SKM-1 treated with dmso at 0.1 percent for 144 hours (cell line): ENCODE measurements around the gene ARID5B.

Source experiments
- DNase-seq: peaks from one replicate; lab custom pipeline; 2025; ENCODE audit not compliant: unreplicated experiment; lab: John Stamatoyannopoulos, UW

Gene ARID5B

DNA sequence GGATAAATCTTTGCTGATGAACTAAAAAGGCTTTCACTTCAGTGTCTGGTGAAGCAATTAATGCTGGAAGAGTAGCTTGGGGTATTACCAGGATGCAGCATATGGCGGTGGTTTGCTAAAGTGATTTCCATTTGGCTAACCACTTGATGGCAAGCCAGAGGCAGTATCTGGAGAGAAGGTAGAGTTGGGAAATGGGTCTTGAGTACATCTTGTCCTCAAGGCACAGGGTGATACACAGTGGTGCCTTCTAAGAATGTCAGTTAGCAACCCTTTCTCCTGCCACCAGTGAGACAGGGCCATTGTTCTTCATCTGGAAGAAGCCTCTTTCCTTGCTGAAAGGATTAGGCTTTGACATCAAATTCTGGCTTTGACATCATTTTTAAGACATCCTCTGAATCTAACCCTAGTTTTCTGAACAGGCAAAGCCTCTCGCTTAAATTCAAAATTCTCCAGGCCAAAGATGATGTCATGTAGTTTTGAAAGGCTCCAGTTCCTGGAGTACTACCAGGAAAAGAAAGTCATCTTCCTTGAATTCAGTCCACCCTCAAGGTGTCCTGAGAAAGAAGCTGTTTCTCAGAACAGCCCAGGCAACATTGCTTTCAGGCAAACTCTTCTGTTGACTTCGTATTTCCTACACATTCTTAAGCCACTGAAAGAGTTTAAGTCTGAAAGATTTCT lies 162.4 kb downstream of the ARID5B start:
- DNase-seq, result no peak

DNA sequence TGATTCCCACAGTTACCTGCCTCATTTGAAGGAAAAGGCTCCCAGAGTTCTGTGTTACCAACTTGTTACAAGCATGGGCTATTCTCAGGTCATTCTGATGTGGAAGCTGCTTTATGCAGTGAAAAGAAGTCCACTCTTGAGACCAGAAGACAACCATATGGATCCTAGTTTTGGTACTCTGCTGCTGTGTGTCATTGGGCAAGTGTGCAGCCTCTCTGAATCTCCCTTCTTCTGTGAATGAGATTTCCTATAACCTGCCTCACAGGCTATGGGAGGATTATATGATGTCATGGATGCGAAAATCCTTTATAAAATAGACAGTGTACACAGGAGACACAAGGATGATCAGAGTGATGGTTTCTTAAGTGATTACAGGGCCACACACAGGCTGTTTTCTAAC lies 166.1 kb downstream of the ARID5B start:
- DNase-seq, result no peak

- no peak for DNase-seq
These were observed 167.0 kb downstream of the ARID5B start for GRCh38 chr10:62068464-62068863.

GRCh38 chr10:62069452-62070178 lies 168.1 kb downstream of the ARID5B start:
- no peak for DNase-seq

DNA sequence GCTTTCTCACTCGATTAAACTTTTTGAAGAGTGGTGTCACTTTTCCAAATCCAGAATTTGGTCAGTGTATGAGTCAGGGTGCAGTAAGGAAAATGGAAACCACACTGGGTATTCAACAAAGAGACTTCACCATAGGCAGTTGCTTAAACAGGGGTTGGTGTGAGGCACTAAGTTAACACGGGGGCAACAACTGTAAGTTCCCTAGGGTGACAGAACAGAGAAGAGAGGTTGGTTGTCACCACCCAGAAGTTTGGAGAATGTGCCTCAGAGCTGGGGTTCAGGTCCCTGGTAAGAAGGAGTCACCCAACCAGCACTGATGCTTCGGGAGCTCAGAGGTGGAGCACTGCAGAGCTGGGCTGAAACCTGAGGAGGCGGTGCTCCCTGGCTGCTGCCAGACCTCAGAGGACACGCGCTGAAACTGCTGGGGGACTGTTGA lies 170.4 kb downstream of the ARID5B start:
- no peak for DNase-seq

- no peak for DNase-seq
These were observed 171.4 kb downstream of the ARID5B start for GRCh38 chr10:62072901-62073300.

- DNase-seq, result no peak
These were observed 171.9 kb downstream of the ARID5B start for GRCh38 chr10:62073429-62073828.

GRCh38 chr10:62075414-62075813 lies 173.9 kb downstream of the ARID5B start:
- DNase-seq, result no peak

GRCh38 chr10:62075912-62076311 lies 174.4 kb downstream of the ARID5B start:
- DNase-seq, result no peak

GRCh38 chr10:62076891-62077290 lies 175.4 kb downstream of the ARID5B start:
- DNase-seq, result no peak

- no peak for DNase-seq
These were observed 176.0 kb downstream of the ARID5B start for GRCh38 chr10:62077330-62078015.

DNA sequence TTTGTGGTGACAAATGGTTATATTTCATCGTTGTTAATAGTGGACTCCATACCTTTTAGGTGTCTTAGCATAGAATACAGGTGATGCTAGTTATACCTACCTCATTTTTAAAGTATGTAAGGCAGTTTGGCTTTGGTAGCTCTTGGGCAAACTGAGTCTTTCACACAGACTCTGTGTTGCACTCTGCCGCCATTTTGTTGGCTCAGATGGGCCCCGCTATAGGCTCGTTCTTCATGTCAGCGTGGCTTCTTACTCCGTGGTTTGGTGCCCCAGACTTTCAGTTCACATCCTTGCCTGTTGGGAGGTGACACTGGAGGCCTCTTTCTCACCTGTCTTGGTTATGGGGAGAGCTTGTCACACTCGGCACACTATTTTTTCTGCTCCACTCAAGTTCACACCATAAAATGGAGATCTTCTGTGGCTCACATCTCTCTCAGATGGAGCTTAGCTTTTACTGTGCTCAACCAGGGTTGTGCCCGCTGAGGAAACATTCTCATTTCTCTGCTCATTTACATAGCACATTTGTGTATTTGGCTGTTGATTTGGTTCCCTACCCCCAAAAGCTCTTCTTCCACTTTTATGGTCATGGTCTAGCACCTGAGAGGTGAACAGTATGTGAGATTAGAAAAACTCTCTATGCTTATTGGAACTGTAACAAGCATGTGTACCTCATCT lies 178.5 kb downstream of the ARID5B start:
- no peak for DNase-seq

DNA sequence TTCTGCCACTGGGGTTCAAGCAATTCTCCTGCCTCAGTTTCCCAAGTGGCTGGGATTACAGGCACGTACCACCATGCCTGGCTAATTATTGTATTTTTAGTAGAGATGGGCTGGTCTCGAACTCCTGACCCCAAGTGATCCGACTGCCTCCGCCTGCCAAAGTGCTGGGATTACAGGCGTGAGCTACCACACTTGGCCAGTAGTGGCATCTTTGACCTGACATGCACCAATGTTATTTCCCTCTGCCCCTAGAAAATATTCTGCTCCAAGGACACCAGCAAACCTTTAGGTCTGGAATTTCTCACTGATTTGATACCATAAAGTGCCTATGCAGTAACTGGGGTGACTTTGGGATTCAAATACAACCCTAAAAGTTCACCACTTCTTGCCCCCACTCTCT lies 179.4 kb downstream of the ARID5B start:
- DNase-seq, result no peak

GRCh38 chr10:62081341-62082270 lies 180.1 kb downstream of the ARID5B start:
- no peak for DNase-seq

DNA sequence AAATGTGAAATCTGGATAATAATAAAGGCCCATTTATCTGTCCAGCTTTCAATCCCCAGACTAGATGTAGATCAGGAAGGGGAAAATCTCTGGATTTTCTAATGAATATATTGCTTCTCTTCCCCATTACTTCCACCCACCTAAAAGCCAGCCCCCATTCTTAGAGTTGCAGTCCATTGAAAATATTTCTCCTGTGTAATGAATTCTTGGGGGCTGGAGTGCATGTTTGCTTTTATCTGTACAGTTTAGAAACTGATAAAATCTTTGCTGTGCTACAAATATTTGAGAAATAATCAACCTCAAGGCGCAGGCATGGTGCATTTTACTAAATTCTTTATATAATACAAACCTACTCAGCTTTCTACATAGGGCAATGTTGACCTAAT lies 180.8 kb downstream of the ARID5B start:
- DNase-seq, result no peak

- DNase-seq, result no peak
These were observed 181.4 kb downstream of the ARID5B start for GRCh38 chr10:62082729-62083411.

DNA sequence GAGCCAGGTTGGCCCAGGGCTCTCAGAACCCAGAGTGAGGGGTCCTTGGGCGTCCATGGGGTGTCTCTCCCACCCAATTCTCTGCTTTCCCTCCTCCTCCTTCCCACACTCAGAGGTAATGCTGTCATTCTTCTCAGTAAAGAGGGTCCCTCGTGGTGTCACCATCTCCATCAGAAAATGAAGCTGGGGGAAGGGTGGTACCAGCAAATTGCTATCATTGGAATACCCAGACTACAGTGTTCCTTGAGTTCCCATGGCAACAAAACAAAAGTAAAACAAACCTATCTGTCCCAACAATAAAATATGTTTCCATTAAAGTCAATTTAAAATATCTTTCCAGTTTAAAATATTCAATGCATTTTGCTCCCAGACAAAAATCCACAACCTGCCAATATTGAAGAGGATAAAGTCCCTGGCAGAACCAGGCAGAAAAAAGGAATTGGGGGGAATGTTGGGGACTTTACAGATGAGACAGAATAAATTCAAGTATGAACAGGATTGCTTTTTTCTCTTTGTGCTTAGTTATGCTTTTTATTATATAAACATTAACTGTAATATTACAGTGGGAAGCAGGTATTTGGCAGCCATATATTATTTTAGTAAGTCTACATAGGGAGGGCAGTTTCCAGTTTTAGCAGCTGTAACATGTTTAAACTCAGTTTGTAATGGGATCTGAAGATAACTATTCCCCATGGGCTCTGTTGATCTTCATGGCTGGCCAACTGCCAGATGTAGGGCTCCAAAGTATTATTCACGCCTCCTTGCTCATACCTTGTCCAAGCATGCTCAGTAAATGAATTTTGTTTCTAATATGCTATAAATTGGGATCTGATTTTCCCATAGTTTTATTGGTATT lies 182.1 kb downstream of the ARID5B start:
- DNase-seq, result no peak

DNA sequence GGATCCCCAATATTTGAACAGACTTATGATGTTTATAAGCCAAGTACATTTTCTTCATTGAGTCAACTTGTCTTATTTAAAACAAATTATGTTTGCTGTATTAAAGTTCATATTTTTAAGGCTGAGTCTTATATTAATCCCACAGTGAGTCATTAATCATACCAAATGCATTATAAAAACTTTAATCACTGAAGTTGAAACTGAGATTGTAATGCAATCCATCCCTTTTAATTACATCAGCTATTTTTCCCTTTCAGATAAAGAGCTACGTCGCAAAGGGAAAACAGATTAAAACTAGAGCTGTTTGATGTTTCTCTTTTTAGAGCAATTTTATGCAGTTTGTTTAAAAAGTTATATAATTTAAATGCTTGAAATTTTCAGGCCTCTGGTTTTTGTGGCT lies 183.0 kb downstream of the ARID5B start:
- no peak for DNase-seq

GRCh38 chr10:62085404-62085803 lies 183.9 kb downstream of the ARID5B start:
- no peak for DNase-seq
